A549 treated with CpdA at 1 μM for 4 hours (cell line): Measurements from ENCODE around the gene CYLD. TPM values are rescaled to one million over a fixed set of nuclear protein-coding genes. Genes with fewer than 3 reads are reported as not detected.

ENCODE experiments used
- total RNA-seq: library from RNA; stranded (reverse); fragments of 200-300 nt; extraction: Qiagen RNA extraction; gene quantifications from 5 replicates; pipeline ENCODE4 v1.2.3, GENCODE V29; 2022; ENCODE audit warnings: low read depth

The CYLD gene
- total RNA-seq: 13.4 to 20.1 TPM (median 14.2 TPM) in 5 replicates

GRCh38 chr16:50741781-50742575, at the start of gene CYLD:
TSS of gene CYLD (plus strand) at chr16:50742086. CDS start at chr16:50749699, 7,613 bp downstream.

GRCh38 chr16:50692999-50693781, 48.7 kb upstream of the CYLD start, which contains the start of gene NOD2:
TSS of gene NOD2 (plus strand) at chr16:50693606. CDS start at chr16:50699496, 5,890 bp downstream.

Other genes starting within 250 kb of the CYLD start
- gene NKD1, start 193.7 kb upstream of the CYLD start, total RNA-seq: 0.12 to 0.51 TPM (median 0.31 TPM) in 5 replicates
- gene SNX20, start 60.8 kb upstream of the CYLD start, total RNA-seq: not detected in 5 replicates
- gene NOD2, start 48.5 kb upstream of the CYLD start, total RNA-seq: not detected in 5 replicates